ENCODE measurements around the gene MAPK8.

MAPK8 gene

GRCh38 chr10:48463318-48464003 is 157.0 kb downstream of the MAPK8 start:
- H3K36me3 ChIP-seq (ENCODE audit: control insufficient read depth in 2 of 2, insufficient read depth in 1 of 2, low read length in 2 of 2), result no peaks in the 10 kb centered on the region
- ChIA-PET POLR2A (interaction anchor here (0.8 kb wide), 1 partner anchor 19 kb away, joined by 3 read pairs; no protein-coding TSS in a partner anchor), CTCF (no interaction called here)
- no peaks in the 10 kb centered on the region for H3K4me1 ChIP-seq (ENCODE audit: control insufficient read depth, insufficient read depth, low read length)
- H3K9me3 ChIP-seq (ENCODE audit: control insufficient read depth, insufficient read depth, low read depth, low read length), result no peaks in the 10 kb centered on the region
- no peak overlapping the region for H3K4me3 ChIP-seq (ENCODE audit: low read depth, low read length)
- H3K27ac ChIP-seq (ENCODE audit: extremely low read depth, low read depth, low read length), result no peak overlapping the region
- no peak for TF ChIP-seq HOXD13 (CRISPR knock-in tag; IDR thresholded peaks at IDR 0.05; ENCODE audit: borderline replicate concordance)
- peak; percentile 78 for TF ChIP-seq KLF1 (tag by site-specific recombination; IDR thresholded peaks at IDR 0.05)
- no peak for TF ChIP-seq ZNF571 (tag by site-specific recombination; IDR thresholded peaks at IDR 0.05)
- no peak for TF ChIP-seq ZNF354C (tag by site-specific recombination; IDR thresholded peaks at IDR 0.05; ENCODE audit: borderline replicate concordance, low read depth)
- TF ChIP-seq KLF17 (tag by site-specific recombination; IDR thresholded peaks at IDR 0.05), result no peak; the same call in 1 of the 2 replicates
- no peak for TF ChIP-seq ZNF658 (tag by site-specific recombination; IDR thresholded peaks at IDR 0.05)
- TF ChIP-seq ZNF341 (tag by site-specific recombination; IDR thresholded peaks at IDR 0.05; ENCODE audit: low read depth), result peak; percentile 27; the same call in 1 of the 2 replicates
- TF ChIP-seq BCL11A (tag by site-specific recombination; IDR thresholded peaks at IDR 0.05; ENCODE audit: low read depth), result no peak
- TF ChIP-seq ZNF561 (tag by site-specific recombination; IDR thresholded peaks at IDR 0.05; ENCODE audit: borderline replicate concordance), result no peak
- no peak for TF ChIP-seq ZNF155 (tag by site-specific recombination; IDR thresholded peaks at IDR 0.05)
- TF ChIP-seq, protein P1, sequence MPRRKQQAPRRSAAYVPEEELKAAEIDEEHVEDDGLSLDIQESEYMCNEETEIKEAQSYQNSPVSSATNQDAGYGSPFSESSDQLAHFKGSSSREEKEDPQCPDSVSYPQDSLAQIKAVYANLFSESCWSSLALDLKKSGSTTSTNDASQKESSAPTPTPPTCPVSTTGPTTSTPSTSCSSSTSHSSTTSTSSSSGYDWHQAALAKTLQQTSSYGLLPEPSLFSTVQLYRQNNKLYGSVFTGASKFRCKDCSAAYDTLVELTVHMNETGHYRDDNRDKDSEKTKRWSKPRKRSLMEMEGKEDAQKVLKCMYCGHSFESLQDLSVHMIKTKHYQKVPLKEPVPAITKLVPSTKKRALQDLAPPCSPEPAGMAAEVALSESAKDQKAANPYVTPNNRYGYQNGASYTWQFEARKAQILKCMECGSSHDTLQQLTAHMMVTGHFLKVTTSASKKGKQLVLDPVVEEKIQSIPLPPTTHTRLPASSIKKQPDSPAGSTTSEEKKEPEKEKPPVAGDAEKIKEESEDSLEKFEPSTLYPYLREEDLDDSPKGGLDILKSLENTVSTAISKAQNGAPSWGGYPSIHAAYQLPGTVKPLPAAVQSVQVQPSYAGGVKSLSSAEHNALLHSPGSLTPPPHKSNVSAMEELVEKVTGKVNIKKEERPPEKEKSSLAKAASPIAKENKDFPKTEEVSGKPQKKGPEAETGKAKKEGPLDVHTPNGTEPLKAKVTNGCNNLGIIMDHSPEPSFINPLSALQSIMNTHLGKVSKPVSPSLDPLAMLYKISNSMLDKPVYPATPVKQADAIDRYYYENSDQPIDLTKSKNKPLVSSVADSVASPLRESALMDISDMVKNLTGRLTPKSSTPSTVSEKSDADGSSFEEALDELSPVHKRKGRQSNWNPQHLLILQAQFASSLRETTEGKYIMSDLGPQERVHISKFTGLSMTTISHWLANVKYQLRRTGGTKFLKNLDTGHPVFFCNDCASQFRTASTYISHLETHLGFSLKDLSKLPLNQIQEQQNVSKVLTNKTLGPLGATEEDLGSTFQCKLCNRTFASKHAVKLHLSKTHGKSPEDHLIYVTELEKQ (tag by site-specific recombination; IDR thresholded peaks at IDR 0.05; ENCODE audit: borderline replicate concordance), result no peak
- TF ChIP-seq GLI4 (tag by site-specific recombination; IDR thresholded peaks at IDR 0.05), result no peak
- no peak for TF ChIP-seq GFI1B (tag by site-specific recombination; IDR thresholded peaks at IDR 0.05)
- no peak for TF ChIP-seq SCRT1 (tag by site-specific recombination; IDR thresholded peaks at IDR 0.05; ENCODE audit: borderline replicate concordance)
- TF ChIP-seq ZNF510 (tag by site-specific recombination; IDR thresholded peaks at IDR 0.05; ENCODE audit: insufficient replicate concordance), result no peak
- TF ChIP-seq ZNF677 (tag by site-specific recombination; IDR thresholded peaks at IDR 0.05), result no peak
- TF ChIP-seq ZNF580 (tag by site-specific recombination; IDR thresholded peaks at IDR 0.05), result no peak
- TF ChIP-seq ZNF621 (tag by site-specific recombination; IDR thresholded peaks at IDR 0.05), result no peak
- no peak for TF ChIP-seq ZNF701 (tag by site-specific recombination; IDR thresholded peaks at IDR 0.05)
- TF ChIP-seq ZNF610 (tag by site-specific recombination; IDR thresholded peaks at IDR 0.05; ENCODE audit: borderline replicate concordance), result no peak
- TF ChIP-seq ZIC2 (tag by site-specific recombination; IDR thresholded peaks at IDR 0.05), result peak; percentile 63
- no peak for TF ChIP-seq SP7 (tag by site-specific recombination; IDR thresholded peaks at IDR 0.05)
- TF ChIP-seq ZBTB10 (tag by site-specific recombination; IDR thresholded peaks at IDR 0.05), result no peak
- no peak for TF ChIP-seq ZNF433 (tag by site-specific recombination; IDR thresholded peaks at IDR 0.05; ENCODE audit: low read depth)
- TF ChIP-seq, protein P2, sequence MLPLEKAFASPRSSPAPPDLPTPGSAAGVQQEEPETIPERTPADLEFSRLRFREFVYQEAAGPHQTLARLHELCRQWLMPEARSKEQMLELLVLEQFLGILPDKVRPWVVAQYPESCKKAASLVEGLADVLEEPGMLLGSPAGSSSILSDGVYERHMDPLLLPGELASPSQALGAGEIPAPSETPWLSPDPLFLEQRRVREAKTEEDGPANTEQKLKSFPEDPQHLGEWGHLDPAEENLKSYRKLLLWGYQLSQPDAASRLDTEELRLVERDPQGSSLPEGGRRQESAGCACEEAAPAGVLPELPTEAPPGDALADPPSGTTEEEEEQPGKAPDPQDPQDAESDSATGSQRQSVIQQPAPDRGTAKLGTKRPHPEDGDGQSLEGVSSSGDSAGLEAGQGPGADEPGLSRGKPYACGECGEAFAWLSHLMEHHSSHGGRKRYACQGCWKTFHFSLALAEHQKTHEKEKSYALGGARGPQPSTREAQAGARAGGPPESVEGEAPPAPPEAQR (tag by site-specific recombination; IDR thresholded peaks at IDR 0.05), result no peak
- no peak for TF ChIP-seq TRIM28 (IDR thresholded peaks at IDR 0.05; ENCODE audit: borderline replicate concordance, low read length)
- TF ChIP-seq, protein P3, sequence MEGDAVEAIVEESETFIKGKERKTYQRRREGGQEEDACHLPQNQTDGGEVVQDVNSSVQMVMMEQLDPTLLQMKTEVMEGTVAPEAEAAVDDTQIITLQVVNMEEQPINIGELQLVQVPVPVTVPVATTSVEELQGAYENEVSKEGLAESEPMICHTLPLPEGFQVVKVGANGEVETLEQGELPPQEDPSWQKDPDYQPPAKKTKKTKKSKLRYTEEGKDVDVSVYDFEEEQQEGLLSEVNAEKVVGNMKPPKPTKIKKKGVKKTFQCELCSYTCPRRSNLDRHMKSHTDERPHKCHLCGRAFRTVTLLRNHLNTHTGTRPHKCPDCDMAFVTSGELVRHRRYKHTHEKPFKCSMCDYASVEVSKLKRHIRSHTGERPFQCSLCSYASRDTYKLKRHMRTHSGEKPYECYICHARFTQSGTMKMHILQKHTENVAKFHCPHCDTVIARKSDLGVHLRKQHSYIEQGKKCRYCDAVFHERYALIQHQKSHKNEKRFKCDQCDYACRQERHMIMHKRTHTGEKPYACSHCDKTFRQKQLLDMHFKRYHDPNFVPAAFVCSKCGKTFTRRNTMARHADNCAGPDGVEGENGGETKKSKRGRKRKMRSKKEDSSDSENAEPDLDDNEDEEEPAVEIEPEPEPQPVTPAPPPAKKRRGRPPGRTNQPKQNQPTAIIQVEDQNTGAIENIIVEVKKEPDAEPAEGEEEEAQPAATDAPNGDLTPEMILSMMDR (tag by site-specific recombination; IDR thresholded peaks at IDR 0.05), result no peak
- TF ChIP-seq WT1 (tag by site-specific recombination; IDR thresholded peaks at IDR 0.05), result peak; percentile 47; the same call in 1 of the 2 replicates

Data from HEK293 (cell line).